GM20000 (cell line): ENCODE results near the gene TERF2IP.

Source experiments
- DNase-seq: peaks from one replicate; pipeline ENCODE4 v3.0.0; 2012; ENCODE audit warnings: low spot score
- CTCF ChIP-seq: IDR thresholded peaks from 2 replicates; pipeline ENCODE4 v1.5.1; 2012; ENCODE audit warnings: mild to moderate bottlenecking, control low read depth; ENCODE audit errors: extremely low read depth, missing control alignments

The TERF2IP gene

GRCh38 chr16:75626806-75627205, 20.8 kb upstream of the TERF2IP start:
- no peak for DNase-seq
- no peak for TF ChIP-seq CTCF

GRCh38 chr16:75627851-75628250, 19.7 kb upstream of the TERF2IP start:
- no peak for DNase-seq
- TF ChIP-seq CTCF = no peak

GRCh38 chr16:75628351-75628750, 19.2 kb upstream of the TERF2IP start:
- DNase-seq = no peak
- no peak for TF ChIP-seq CTCF

GRCh38 chr16:75629132-75629531, 18.4 kb upstream of the TERF2IP start:
- no peak for TF ChIP-seq CTCF
- no peak for DNase-seq

- TF ChIP-seq CTCF = no peak
- DNase-seq = no peak
These were observed 17.5 kb upstream of the TERF2IP start for GRCh38 chr16:75630052-75630451.

- no peak for TF ChIP-seq CTCF
- DNase-seq = no peak
These were observed 14.7 kb upstream of the TERF2IP start for GRCh38 chr16:75632857-75633256.

- TF ChIP-seq CTCF = no peak
- DNase-seq = no peak
These were observed 12.5 kb upstream of the TERF2IP start for GRCh38 chr16:75635036-75635435.
